ENCODE measurements around the gene DENND5A.

DNA sequence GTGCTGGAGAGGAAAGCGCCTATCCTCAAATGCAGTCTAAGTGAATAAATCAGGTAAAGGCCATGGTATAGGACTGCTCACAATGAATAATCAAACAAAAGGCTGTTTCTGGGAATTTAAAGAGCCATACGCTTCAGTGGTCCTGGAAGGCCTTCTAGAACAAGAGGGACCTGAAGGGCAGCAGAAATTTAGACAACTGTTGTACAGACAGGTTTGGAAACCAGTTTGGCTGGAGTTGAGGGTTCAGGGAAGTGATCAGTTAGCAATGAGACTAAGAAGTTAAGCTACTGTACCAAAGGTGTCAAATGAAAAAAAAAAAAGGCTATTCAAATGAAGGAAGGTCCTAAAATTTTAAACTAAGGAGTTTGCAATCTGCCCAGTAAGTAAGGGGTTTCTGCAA, 117.1 kb downstream of the DENND5A start:
- TF ChIP-seq, protein P1, sequence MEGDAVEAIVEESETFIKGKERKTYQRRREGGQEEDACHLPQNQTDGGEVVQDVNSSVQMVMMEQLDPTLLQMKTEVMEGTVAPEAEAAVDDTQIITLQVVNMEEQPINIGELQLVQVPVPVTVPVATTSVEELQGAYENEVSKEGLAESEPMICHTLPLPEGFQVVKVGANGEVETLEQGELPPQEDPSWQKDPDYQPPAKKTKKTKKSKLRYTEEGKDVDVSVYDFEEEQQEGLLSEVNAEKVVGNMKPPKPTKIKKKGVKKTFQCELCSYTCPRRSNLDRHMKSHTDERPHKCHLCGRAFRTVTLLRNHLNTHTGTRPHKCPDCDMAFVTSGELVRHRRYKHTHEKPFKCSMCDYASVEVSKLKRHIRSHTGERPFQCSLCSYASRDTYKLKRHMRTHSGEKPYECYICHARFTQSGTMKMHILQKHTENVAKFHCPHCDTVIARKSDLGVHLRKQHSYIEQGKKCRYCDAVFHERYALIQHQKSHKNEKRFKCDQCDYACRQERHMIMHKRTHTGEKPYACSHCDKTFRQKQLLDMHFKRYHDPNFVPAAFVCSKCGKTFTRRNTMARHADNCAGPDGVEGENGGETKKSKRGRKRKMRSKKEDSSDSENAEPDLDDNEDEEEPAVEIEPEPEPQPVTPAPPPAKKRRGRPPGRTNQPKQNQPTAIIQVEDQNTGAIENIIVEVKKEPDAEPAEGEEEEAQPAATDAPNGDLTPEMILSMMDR (IDR thresholded peaks at IDR 0.05) = no peak
- TF ChIP-seq POLR2A (IDR thresholded peaks at IDR 0.05) = no peak
